Measurements from ENCODE around the gene CACNB4. TPM values are rescaled to one million over a fixed set of nuclear protein-coding genes. Genes with fewer than 3 reads are reported as not detected.
"Not testable (repeated sequence)": the region's sequence is repeated elsewhere in the genome, so short reads cannot be mapped to it uniquely, and the experiment has no call there.

The CACNB4 gene
- total RNA-seq, 1 donor = 4.3 TPM

- no peak overlapping the region for H3K4me3 ChIP-seq (ENCODE audit: insufficient read depth, low read length)
- no peaks in the 10 kb centered on the region for H3K9me3 ChIP-seq (ENCODE audit: low read depth, low read length)
- DNase-seq (ENCODE audit: insufficient read length, low spot score, missing footprints) = no peak
- H3K4me1 ChIP-seq (ENCODE audit: insufficient read depth, low read length) = peaks cover 7% of the 10 kb centered on the region
- no peak overlapping the region for H3K4me2 ChIP-seq (ENCODE audit: insufficient read depth, low read length)
- H3K27ac ChIP-seq (ENCODE audit: low read depth, low read length) = no peak overlapping the region
- TF ChIP-seq CTCF (IDR thresholded peaks at IDR 0.05; ENCODE audit: extremely low read depth, low read depth, low read length) = no peak
- no peak overlapping the region for H2AFZ ChIP-seq (ENCODE audit: low read length)
- no peaks in the 10 kb centered on the region for H3K36me3 ChIP-seq (ENCODE audit: insufficient read depth, low read length)
- no peaks in the 10 kb centered on the region for H3K79me2 ChIP-seq (ENCODE audit: insufficient read depth, low read length)
- peaks cover 30% of the 10 kb centered on the region for H3K27me3 ChIP-seq (ENCODE audit: insufficient read depth, low read length)
- no peaks in the 10 kb centered on the region for H4K20me1 ChIP-seq (ENCODE audit: insufficient read depth, low read length)
Measured at GRCh38 chr2:152033011-152033925, 65.6 kb downstream of the CACNB4 start.

- Histone ChIP-seq H2AFZ (ENCODE audit: low read length) (no peak overlapping the region), H3K27ac (ENCODE audit: low read depth, low read length) (no peak overlapping the region), H3K79me2 (ENCODE audit: insufficient read depth, low read length) (no peaks in the 10 kb centered on the region), H4K20me1 (ENCODE audit: insufficient read depth, low read length) (no peaks in the 10 kb centered on the region), H3K27me3 (ENCODE audit: insufficient read depth, low read length) (peaks cover 30% of the 10 kb centered on the region), H3K4me3 (ENCODE audit: insufficient read depth, low read length) (no peak overlapping the region), H3K36me3 (ENCODE audit: insufficient read depth, low read length) (no peaks in the 10 kb centered on the region), H3K9me3 (ENCODE audit: low read depth, low read length) (no peaks in the 10 kb centered on the region), H3K4me1 (ENCODE audit: insufficient read depth, low read length) (peaks cover 10% of the 10 kb centered on the region), H3K4me2 (ENCODE audit: insufficient read depth, low read length) (no peak overlapping the region)
- no peak for DNase-seq (ENCODE audit: insufficient read length, low spot score, missing footprints)
- TF ChIP-seq CTCF (IDR thresholded peaks at IDR 0.05; ENCODE audit: extremely low read depth, low read depth, low read length) = no peak
Measured at GRCh38 chr2:152031747-152032306, 67.0 kb downstream of the CACNB4 start.

- H3K9me3 ChIP-seq (ENCODE audit: low read depth, low read length); DNase-seq (ENCODE audit: insufficient read length, low spot score, missing footprints); H2AFZ ChIP-seq (ENCODE audit: low read length): not testable (repeated sequence)
Measured at GRCh38 chr2:152030596-152031328, 68.1 kb downstream of the CACNB4 start.

GRCh38 chr2:152028182-152028862, 70.5 kb downstream of the CACNB4 start:
- H3K27ac ChIP-seq (ENCODE audit: low read depth, low read length) = no peak overlapping the region
- H2AFZ ChIP-seq (ENCODE audit: low read length) = no peak overlapping the region
- no peaks in the 10 kb centered on the region for H3K79me2 ChIP-seq (ENCODE audit: insufficient read depth, low read length)
- DNase-seq (ENCODE audit: insufficient read length, low spot score, missing footprints) = peak; percentile 58
- H3K4me1 ChIP-seq (ENCODE audit: insufficient read depth, low read length) = peaks cover 10% of the 10 kb centered on the region
- H4K20me1 ChIP-seq (ENCODE audit: insufficient read depth, low read length) = no peaks in the 10 kb centered on the region
- no peak overlapping the region for H3K4me2 ChIP-seq (ENCODE audit: insufficient read depth, low read length)
- no peaks in the 10 kb centered on the region for H3K36me3 ChIP-seq (ENCODE audit: insufficient read depth, low read length)
- no peaks in the 10 kb centered on the region for H3K9me3 ChIP-seq (ENCODE audit: low read depth, low read length)
- H3K27me3 ChIP-seq (ENCODE audit: insufficient read depth, low read length) = peaks cover 18% of the 10 kb centered on the region
- H3K4me3 ChIP-seq (ENCODE audit: insufficient read depth, low read length) = no peak overlapping the region
- TF ChIP-seq CTCF (IDR thresholded peaks at IDR 0.05; ENCODE audit: extremely low read depth, low read depth, low read length) = no peak

More at GRCh38 chr2:152030596-152031328, 68.1 kb downstream of the CACNB4 start:
- H3K4me1 ChIP-seq (ENCODE audit: insufficient read depth, low read length) = peaks cover 10% of the 10 kb centered on the region
- peaks cover 30% of the 10 kb centered on the region for H3K27me3 ChIP-seq (ENCODE audit: insufficient read depth, low read length)
- H4K20me1 ChIP-seq (ENCODE audit: insufficient read depth, low read length); H3K36me3 ChIP-seq (ENCODE audit: insufficient read depth, low read length); H3K79me2 ChIP-seq (ENCODE audit: insufficient read depth, low read length); H3K27ac ChIP-seq (ENCODE audit: low read depth, low read length); H3K4me3 ChIP-seq (ENCODE audit: insufficient read depth, low read length); H3K4me2 ChIP-seq (ENCODE audit: insufficient read depth, low read length): not testable (repeated sequence)
